Endothelial cell of umbilical vein (primary cell): Measurements from ENCODE around the gene MALT1. TPM values are rescaled to one million over a fixed set of nuclear protein-coding genes. Genes with fewer than 3 reads are reported as not detected.

Experiments used
- BruUV-seq: library from RNA; stranded (reverse); fragments of 400-500 nt; replicated peaks from 2 replicates; lab custom pipeline; 2021; lab: Mats Ljungman, UMichigan
- CTCF ChIA-PET: fragments of 300-600, 350-600 bp; sonication (Branson Sonifier 250); formaldehyde crosslinking; loops from one replicate; lab custom pipeline; 2021; ENCODE audit warnings: antibody characterized with exemption, inconsistent platforms; lab: Charles Lee
- POLR2A ChIA-PET: fragments of 300-600, 350-600 bp; sonication (Branson Sonifier 250); formaldehyde crosslinking; loops from one replicate; lab custom pipeline; 2021; ENCODE audit warnings: antibody characterized with exemption, inconsistent platforms; lab: Charles Lee
- DNase-seq: peaks from one replicate; pipeline ENCODE4 v3.0.0-alpha.2; 2011; ENCODE audit warnings: low read depth, low spot score
- FAIRE-seq: peaks from 2 replicates; lab custom pipeline; 2011; peaks lifted over from hg19 to GRCh38; lab: Jason Lieb, UNC
- H2AFZ ChIP-seq: 2 replicates; pipeline ENCODE4 v1.6.0; 2012; ENCODE audit warnings: low read depth, low read length, control low read depth, inconsistent platforms
- H3K27ac ChIP-seq: 2 replicates; pipeline ENCODE4 v1.5.1; 2011; ENCODE audit warnings: low read depth, mild to moderate bottlenecking, control low read depth, low read length, moderate library complexity; ENCODE audit not compliant: insufficient read depth
- H3K27me3 ChIP-seq, 2 experiments: 2 replicates each; pipeline versions ENCODE4 v1.6.0 to v1.6.1; 2011; ENCODE audit warnings: low read length in 2 of 2, mixed read lengths in 1 of 2; ENCODE audit not compliant: control insufficient read depth in 2 of 2, insufficient read depth in 2 of 2
- H3K36me3 ChIP-seq, 2 experiments: 2 replicates in 1 of 2; 3 replicates in 1 of 2; pipeline ENCODE4 v1.5.1; 2011; ENCODE audit warnings: low read length in 2 of 2, mild to moderate bottlenecking in 1 of 2, moderate library complexity in 1 of 2; ENCODE audit not compliant: control insufficient read depth in 2 of 2, insufficient read depth in 2 of 2; ENCODE audit errors: extremely low read depth in 1 of 2
- H3K4me1 ChIP-seq: 3 replicates; pipeline ENCODE4 v1.5.1; 2011; ENCODE audit warnings: mild to moderate bottlenecking, low read length; ENCODE audit not compliant: control insufficient read depth, insufficient read depth; ENCODE audit errors: extremely low read depth
- H3K4me2 ChIP-seq: 2 replicates; pipeline ENCODE4 v1.6.1; 2011; ENCODE audit warnings: low read length, control low read depth, mixed read lengths; ENCODE audit not compliant: insufficient read depth
- H3K4me3 ChIP-seq, 3 experiments: fragments of 200-600 bp in 1 of 3; sonication (generic), shearing (Covaris generic) in 1 of 3; replicated peaks in 1 of 3; 2 replicates each; pipeline ENCODE4 v1.5.1; 2011 to 2016; ENCODE audit warnings: control low read depth in 3 of 3, low read length in 3 of 3, mild to moderate bottlenecking in 2 of 3, inconsistent platforms in 1 of 3, low read depth in 1 of 3, moderate library complexity in 1 of 3; ENCODE audit not compliant: insufficient read depth in 1 of 3
- H3K79me2 ChIP-seq: 2 replicates; pipeline ENCODE4 v1.6.0; 2012; ENCODE audit warnings: low read length, inconsistent platforms; ENCODE audit not compliant: control insufficient read depth, insufficient read depth
- H3K9ac ChIP-seq: replicated peaks from 2 replicates; pipeline ENCODE3; 2011; ENCODE audit warnings: low read length, control low read depth; ENCODE audit not compliant: insufficient read depth; ENCODE audit errors: extremely low read depth
- H3K9me1 ChIP-seq: replicated peaks from 3 replicates; pipeline ENCODE4 v1.6.0; 2011; ENCODE audit warnings: mild to moderate bottlenecking, low read length; ENCODE audit not compliant: control insufficient read depth, insufficient read depth; ENCODE audit errors: extremely low read depth
- H3K9me3 ChIP-seq: replicated peaks from 2 replicates; pipeline ENCODE4 v1.5.1; 2012; ENCODE audit warnings: low read length, inconsistent platforms; ENCODE audit not compliant: control insufficient read depth, insufficient read depth
- H4K20me1 ChIP-seq: replicated peaks from 2 replicates; pipeline ENCODE3; 2011; ENCODE audit warnings: mild to moderate bottlenecking, low read length; ENCODE audit not compliant: control insufficient read depth, insufficient read depth; ENCODE audit errors: extremely low read depth
- CTCF ChIP-seq, 2 donors: IDR thresholded peaks; 1 replicate in 1 of 2; 2 replicates in 1 of 2; pipeline ENCODE4 v1.5.1; 2011; ENCODE audit warnings: low read length in 2 of 2, mild to moderate bottlenecking in 2 of 2, moderate library complexity in 2 of 2, control low read depth in 1 of 2, inconsistent platforms in 1 of 2, low read depth in 1 of 2; ENCODE audit not compliant: insufficient read depth in 1 of 2; ENCODE audit errors: extremely low read depth in 1 of 2
- EZH2 ChIP-seq: IDR thresholded peaks from 2 replicates; pipeline ENCODE4 v1.6.1; 2012; ENCODE audit warnings: borderline replicate concordance, low read depth, mild to moderate bottlenecking, moderate library complexity, low read length, inconsistent platforms; ENCODE audit not compliant: severe bottlenecking
- FOS ChIP-seq: IDR thresholded peaks from 2 replicates; pipeline ENCODE4 v1.6.1; 2011; ENCODE audit warnings: mild to moderate bottlenecking, low read length, moderate library complexity, borderline replicate concordance; ENCODE audit not compliant: insufficient read depth
- GATA2 ChIP-seq: IDR thresholded peaks from 2 replicates; pipeline ENCODE4 v1.7.0; 2011; ENCODE audit warnings: low read depth, mild to moderate bottlenecking, moderate library complexity, mixed read lengths, low read length; ENCODE audit not compliant: insufficient read length, insufficient read depth
- JUN ChIP-seq: IDR thresholded peaks from 2 replicates; pipeline ENCODE4 v1.6.1; 2011; ENCODE audit warnings: borderline replicate concordance, low read depth; ENCODE audit not compliant: insufficient read length, insufficient read depth
- MAX ChIP-seq: IDR thresholded peaks from 2 replicates; pipeline ENCODE4 v1.6.1; 2011; ENCODE audit not compliant: insufficient read depth, insufficient read length
- MYC ChIP-seq: IDR thresholded peaks from one replicate; pipeline ENCODE4 v1.6.1; 2011; ENCODE audit warnings: mild to moderate bottlenecking, low read depth, low read length
- POLR2A ChIP-seq: IDR thresholded peaks from 2 replicates; pipeline ENCODE4 v1.6.1; 2012; ENCODE audit warnings: low read depth, mild to moderate bottlenecking, control low read depth, low read length
- POLR2AphosphoS5 ChIP-seq: IDR thresholded peaks from 2 replicates; pipeline ENCODE4 v1.6.1; 2012; ENCODE audit warnings: low read depth, mild to moderate bottlenecking, control low read depth, low read length, moderate library complexity; ENCODE audit not compliant: insufficient read depth
- dilution Hi-C: fragments of 300-500 bp; cut with MboI; formaldehyde crosslinking; loops from one replicate; pipeline ENCODE4 v1.15.0; 2019; ENCODE audit warnings: low sequenced_read_pairs; ENCODE audit not compliant: extremely low pct_ligation_motif_present
- intact Hi-C: fragments of 100-400 bp; cut with micrococcal nuclease; formaldehyde crosslinking; loops from one replicate; pipeline ENCODE4 v1.10.0; 2022
- polyA plus RNA-seq, 4 experiments: library from polyadenylated mRNA; depleted of rRNA in 3 of 4; stranded (reverse) in 3 of 4; unstranded in 1 of 4; fragments of >200 nt; gene quantifications; 2 replicates each; pipeline versions ENCODE4 v1.2.1 to v1.2.3, GENCODE V29; 2011 to 2012; ENCODE audit warnings: missing spikeins in 1 of 4
- total RNA-seq: library from RNA; stranded (reverse); gene quantifications from 2 replicates; pipeline ENCODE4 v1.2.3, GENCODE V29; 2021

MALT1 gene
- total and polyA plus RNA-seq, 2 donors (not counting 3 experiments of a cell fraction or from before 2014, with no cell fraction given), result 2.8 to 5.1 TPM

DNA sequence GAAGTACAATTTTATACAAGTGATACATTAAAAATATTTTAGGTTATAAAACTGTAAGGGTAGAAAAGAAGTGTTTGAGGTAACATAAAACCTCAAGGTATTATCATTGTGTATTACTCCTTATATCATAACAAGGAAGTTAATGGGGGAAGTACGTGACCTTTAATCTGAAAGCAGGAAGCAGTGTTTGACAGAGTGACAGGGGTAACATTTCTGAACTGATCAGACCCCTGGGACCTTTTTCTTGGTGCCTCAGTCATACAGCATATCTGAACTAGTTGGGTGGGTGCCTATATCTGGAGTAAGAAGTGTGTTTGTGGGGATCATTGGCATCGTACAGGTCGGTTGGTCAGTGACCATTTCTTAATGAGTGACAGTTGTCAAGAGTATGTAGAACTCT lies 43.0 kb downstream of the MALT1 start:
- Histone ChIP-seq H4K20me1 (no peaks in the 10 kb centered on the region), H3K27ac (no peak overlapping the region), H3K9me1 (no peaks in the 10 kb centered on the region), H3K79me2 (no peaks in the 10 kb centered on the region), H3K4me3 (no peak overlapping the region), H3K9ac (no peak overlapping the region), H3K4me1 (no peaks in the 10 kb centered on the region), H2AFZ (no peak overlapping the region), H3K4me2 (no peak overlapping the region), H3K9me3 (no peaks in the 10 kb centered on the region), H3K36me3 (no peaks in the 10 kb centered on the region), H3K27me3 (no peaks in the 10 kb centered on the region)
- intact Hi-C loops, result no loop called here
- FAIRE-seq, result no peak
- TF ChIP-seq CTCF (IDR thresholded peaks at IDR 0.05; ENCODE audit: extremely low read depth in 1 of 2, insufficient read depth in 1 of 2, low read depth in 1 of 2, low read length in 2 of 2) (no peak), FOS (no peak), JUN (no peak), EZH2 (no peak), MAX (no peak), POLR2AphosphoS5 (no peak), GATA2 (no peak), MYC (no peak), POLR2A (no peak)
- dilution Hi-C loops, result no loop called here
- CTCF ChIA-PET, result no interaction called here
- POLR2A ChIA-PET, result no interaction called here
- no TSS peak for BruUV-seq
- no peak for DNase-seq
